Measurements from ENCODE around the gene ZSCAN5B.
A peak's percentile ranks its signal among the peaks of the same experiment; 100 is the strongest.

The ZSCAN5B gene

GRCh38 chr19:56144831-56145230, 52.8 kb downstream of the ZSCAN5B start:
- H3K9ac ChIP-seq (ENCODE audit: low read length), result no peak overlapping the region
- peaks cover 27% of the 10 kb centered on the region for H3K36me3 ChIP-seq (ENCODE audit: control insufficient read depth, insufficient read depth, low read length)
- no peaks in the 10 kb centered on the region for H3K9me3 ChIP-seq (ENCODE audit: control insufficient read depth, insufficient read depth, low read depth, low read length)
- no peak overlapping the region for H3K27ac ChIP-seq (ENCODE audit: low read depth, low read length)
- no peaks in the 10 kb centered on the region for H3K27me3 ChIP-seq (ENCODE audit: control insufficient read depth, insufficient read depth, low read length)
- peaks cover 18% of the 10 kb centered on the region for H3K4me1 ChIP-seq (ENCODE audit: control insufficient read depth, insufficient read depth, low read length)
- H3K4me3 ChIP-seq (ENCODE audit: low read depth, low read length), result no peak overlapping the region

DNA sequence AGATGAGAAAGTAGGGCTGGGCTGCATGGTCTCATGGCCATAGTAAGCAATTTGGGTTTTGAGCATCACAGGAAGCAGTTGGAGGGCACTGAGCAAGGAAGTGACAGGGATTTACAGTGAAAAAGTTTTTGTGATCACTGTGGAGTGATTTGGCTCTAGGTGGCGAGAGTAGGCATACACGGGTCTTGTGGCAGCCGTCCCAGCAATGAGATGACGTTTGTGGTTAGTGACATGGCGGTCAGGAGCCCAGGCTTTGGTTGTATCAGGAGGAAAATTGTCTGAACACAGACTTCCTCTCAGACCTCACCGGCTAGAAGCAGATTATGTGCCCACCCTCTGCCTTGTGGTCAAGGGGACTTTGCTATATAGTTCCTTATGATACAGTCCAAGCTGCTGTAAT, 53.2 kb downstream of the ZSCAN5B start:
- Histone ChIP-seq H3K27me3 (ENCODE audit: control insufficient read depth, insufficient read depth, low read length) (no peaks in the 10 kb centered on the region), H3K9me3 (ENCODE audit: control insufficient read depth, insufficient read depth, low read depth, low read length) (no peaks in the 10 kb centered on the region), H3K9ac (ENCODE audit: low read length) (no peak overlapping the region), H3K36me3 (ENCODE audit: control insufficient read depth, insufficient read depth, low read length) (peaks cover 23% of the 10 kb centered on the region), H3K4me1 (ENCODE audit: control insufficient read depth, insufficient read depth, low read length) (peaks cover 19% of the 10 kb centered on the region), H3K27ac (ENCODE audit: low read depth, low read length) (no peak overlapping the region), H3K4me3 (ENCODE audit: low read depth, low read length) (no peak overlapping the region)

DNA sequence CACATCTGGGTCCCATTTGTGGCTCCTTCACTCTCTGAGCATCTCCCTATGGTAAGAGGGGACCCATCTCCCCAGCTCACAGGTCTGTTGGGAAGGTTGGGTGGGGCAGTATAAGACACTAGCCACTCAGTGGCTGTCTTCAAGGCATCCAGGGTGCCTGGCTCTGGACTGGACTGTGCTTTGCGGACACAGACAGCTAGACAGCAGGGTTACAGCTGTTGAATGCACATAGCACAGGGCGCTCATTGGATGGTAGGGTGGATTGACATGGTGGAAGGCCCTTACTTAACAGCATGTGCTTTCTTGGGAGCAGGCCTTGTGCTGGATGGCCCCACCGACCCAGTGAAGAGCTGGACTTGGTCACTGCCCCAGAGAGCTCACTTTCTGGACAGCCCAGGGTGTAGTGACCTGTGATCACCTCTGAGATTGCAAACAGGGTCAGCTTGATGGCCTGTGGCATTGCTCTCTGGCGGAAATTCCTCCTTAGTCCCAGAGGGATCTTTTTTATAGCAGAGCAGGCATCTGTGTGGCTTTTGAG, 54.6 kb downstream of the ZSCAN5B start:
- no peak overlapping the region for H3K4me3 ChIP-seq (ENCODE audit: low read depth, low read length)
- no peaks in the 10 kb centered on the region for H3K27me3 ChIP-seq (ENCODE audit: control insufficient read depth, insufficient read depth, low read length)
- H3K4me1 ChIP-seq (ENCODE audit: control insufficient read depth, insufficient read depth, low read length), result peaks cover 19% of the 10 kb centered on the region
- H3K9ac ChIP-seq (ENCODE audit: low read length), result no peak overlapping the region
- peaks cover 14% of the 10 kb centered on the region for H3K36me3 ChIP-seq (ENCODE audit: control insufficient read depth, insufficient read depth, low read length)
- H3K27ac ChIP-seq (ENCODE audit: low read depth, low read length), result 0 out of 2 replicates have a peak overlapping the region, but pooled peaks have one; percentile 43
- no peaks in the 10 kb centered on the region for H3K9me3 ChIP-seq (ENCODE audit: control insufficient read depth, insufficient read depth, low read depth, low read length)

DNA sequence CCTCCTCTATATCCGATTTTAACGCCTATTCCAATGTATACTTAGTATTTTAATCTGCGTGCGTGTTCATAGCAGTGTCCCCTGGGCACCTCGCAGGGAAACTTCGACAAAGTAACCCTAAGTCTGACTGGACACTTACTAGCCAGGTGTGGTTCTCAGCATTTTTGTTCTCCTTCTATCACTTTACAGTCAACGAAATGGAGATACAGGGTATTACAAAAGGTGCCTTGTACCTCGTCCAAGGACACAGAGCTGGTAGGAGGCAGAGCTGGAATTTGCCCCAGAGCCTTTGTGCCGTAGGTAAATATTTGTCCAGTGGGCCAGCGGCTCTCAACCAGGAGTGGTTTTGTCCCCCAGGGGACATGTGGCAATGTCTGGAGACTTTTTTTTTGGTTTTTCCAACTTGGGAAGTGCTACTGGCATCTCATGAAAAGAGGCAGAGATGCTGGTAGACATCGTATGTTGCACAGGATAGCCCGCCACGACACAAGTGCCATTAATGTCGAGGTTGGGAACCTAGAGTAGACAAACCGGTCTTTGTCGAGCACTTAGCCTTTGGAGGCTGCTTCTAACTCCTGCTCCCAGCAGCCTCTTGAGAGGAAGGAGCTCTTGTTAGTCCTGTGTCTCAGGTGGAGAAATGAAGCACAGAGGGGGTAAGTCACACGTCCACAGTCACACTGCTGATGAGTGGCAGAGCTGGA, 55.3 kb downstream of the ZSCAN5B start:
- peak overlapping the region; percentile 45 for H3K9ac ChIP-seq (ENCODE audit: low read length)
- H3K27ac ChIP-seq (ENCODE audit: low read depth, low read length), result no peak overlapping the region
- peaks cover 23% of the 10 kb centered on the region for H3K4me1 ChIP-seq (ENCODE audit: control insufficient read depth, insufficient read depth, low read length)

GRCh38 chr19:56141417-56141993, 56.1 kb downstream of the ZSCAN5B start:
- H3K4me1 ChIP-seq (ENCODE audit: control insufficient read depth, insufficient read depth, low read length), result peaks cover 25% of the 10 kb centered on the region
- peak overlapping the region; percentile 45 for H3K9ac ChIP-seq (ENCODE audit: low read length)
- H3K9me3 ChIP-seq (ENCODE audit: control insufficient read depth, insufficient read depth, low read depth, low read length), result no peaks in the 10 kb centered on the region
- peaks cover 4% of the 10 kb centered on the region; the same call in 1 of the 2 replicates for H3K36me3 ChIP-seq (ENCODE audit: control insufficient read depth, insufficient read depth, low read length)
- peak overlapping the region; percentile 61 for H3K4me3 ChIP-seq (ENCODE audit: low read depth, low read length)
- H3K27me3 ChIP-seq (ENCODE audit: control insufficient read depth, insufficient read depth, low read length), result no peaks in the 10 kb centered on the region
- no peak overlapping the region for H3K27ac ChIP-seq (ENCODE audit: low read depth, low read length)

More for the DNA sequence above, 55.3 kb downstream of the ZSCAN5B start:
- Histone ChIP-seq H3K9me3 (ENCODE audit: control insufficient read depth, insufficient read depth, low read depth, low read length) (no peaks in the 10 kb centered on the region), H3K36me3 (ENCODE audit: control insufficient read depth, insufficient read depth, low read length) (peaks cover 7% of the 10 kb centered on the region), H3K4me3 (ENCODE audit: low read depth, low read length) (peak overlapping the region; percentile 61), H3K27me3 (ENCODE audit: control insufficient read depth, insufficient read depth, low read length) (no peaks in the 10 kb centered on the region)

DNA sequence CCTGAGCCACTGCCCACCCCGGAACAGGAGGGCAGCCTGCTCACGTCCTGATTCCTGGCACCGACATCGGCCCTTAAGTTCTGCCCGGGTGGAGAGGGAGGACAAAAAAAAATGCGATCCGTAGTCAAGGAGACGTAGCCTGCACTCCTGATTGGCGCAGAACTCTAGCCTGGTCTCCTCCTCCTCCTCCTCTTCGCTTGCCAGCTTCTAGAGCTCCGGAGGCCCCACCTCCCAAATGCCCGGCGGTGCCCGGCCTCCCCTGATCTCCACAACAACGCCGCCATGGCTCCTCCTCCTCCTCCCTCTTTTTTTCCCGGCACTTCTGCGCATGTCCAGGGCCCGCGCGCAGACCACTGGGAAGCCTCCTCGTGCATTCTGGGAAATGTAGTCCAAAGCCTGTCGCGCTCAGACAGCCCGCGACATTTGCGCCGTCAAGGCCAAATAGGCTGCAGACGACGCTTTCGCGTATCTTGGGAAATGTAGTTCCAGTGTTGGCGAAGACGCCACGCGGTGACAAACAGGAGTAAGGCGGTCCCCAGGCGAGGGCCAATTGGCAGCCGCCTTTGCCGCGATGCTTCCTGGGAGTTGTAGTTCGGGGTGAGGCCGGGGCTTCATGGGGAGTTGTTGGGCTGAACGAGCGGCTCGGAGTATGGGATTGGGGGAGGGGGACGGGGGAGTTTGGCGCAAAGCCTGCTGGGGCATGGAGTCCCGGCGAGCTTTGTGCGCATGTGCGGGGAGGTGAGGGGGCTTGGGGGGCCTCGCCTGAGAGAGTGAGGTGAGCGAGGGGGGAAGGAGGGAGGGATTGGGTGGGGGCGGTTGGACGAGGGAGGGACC, 56.8 kb downstream of the ZSCAN5B start, which contains the start of gene ZNF444:
TSS of gene ZNF444 (plus strand) at position 705 of the 834 bp plus-strand sequence. CDS start 5,625 bp downstream, outside the sequence.
- peak within 1 kb of the TSS; percentile 30; the same call in 1 of the 2 replicates for H3K27ac ChIP-seq (ENCODE audit: low read depth, low read length)
- peak within 1 kb of the TSS; percentile 61 for H3K4me3 ChIP-seq (ENCODE audit: low read depth, low read length)
- H3K36me3 ChIP-seq (ENCODE audit: control insufficient read depth, insufficient read depth, low read length), result peaks cover 4% of the 10 kb centered on the region; the same call in 1 of the 2 replicates
- no peaks in the 10 kb centered on the region for H3K9me3 ChIP-seq (ENCODE audit: control insufficient read depth, insufficient read depth, low read depth, low read length)
- peak within 1 kb of the TSS; percentile 74 for H3K9ac ChIP-seq (ENCODE audit: low read length)
- no peaks in the 10 kb centered on the region for H3K27me3 ChIP-seq (ENCODE audit: control insufficient read depth, insufficient read depth, low read length)
- H3K4me1 ChIP-seq (ENCODE audit: control insufficient read depth, insufficient read depth, low read length), result peaks cover 31% of the 10 kb centered on the region

DNA sequence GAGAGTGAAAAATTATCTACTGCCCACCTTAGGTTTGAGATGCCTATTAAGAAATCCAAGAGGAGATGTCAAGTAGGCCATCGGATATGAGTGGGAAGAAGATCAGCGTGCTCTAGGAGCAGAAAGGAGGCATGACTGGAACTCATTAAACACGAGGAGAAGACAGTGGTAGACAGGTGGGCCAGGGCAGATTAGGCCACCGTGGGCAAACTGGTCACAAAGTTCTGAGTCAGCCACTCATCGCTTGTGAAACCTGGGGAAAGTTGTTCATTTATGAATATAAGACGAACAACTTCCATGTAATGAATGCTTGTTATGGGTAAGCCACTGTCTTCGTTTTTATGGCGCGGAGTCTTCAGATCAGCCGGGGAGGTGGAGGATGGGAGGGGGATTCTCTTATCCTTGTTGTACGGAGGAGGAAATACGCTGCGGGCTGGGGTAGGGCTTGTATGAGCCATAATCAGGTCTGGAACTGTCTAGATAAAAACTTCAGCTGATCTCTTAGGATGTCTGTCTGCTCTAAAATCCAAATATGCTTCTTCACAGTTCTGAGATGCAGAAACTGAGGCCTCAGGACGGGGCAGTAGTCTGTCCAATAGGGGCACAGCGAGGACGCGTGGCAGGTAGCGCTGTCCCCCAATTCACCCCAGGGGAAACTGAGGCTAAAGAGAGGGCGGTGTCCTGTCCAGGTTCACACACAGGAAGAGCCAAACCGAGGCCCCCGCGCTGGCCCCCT, 57.6 kb downstream of the ZSCAN5B start:
- H3K27me3 ChIP-seq (ENCODE audit: control insufficient read depth, insufficient read depth, low read length), result no peaks in the 10 kb centered on the region
- no peaks in the 10 kb centered on the region for H3K9me3 ChIP-seq (ENCODE audit: control insufficient read depth, insufficient read depth, low read depth, low read length)
- H3K27ac ChIP-seq (ENCODE audit: low read depth, low read length), result no peak overlapping the region
- peaks cover 4% of the 10 kb centered on the region; the same call in 1 of the 2 replicates for H3K36me3 ChIP-seq (ENCODE audit: control insufficient read depth, insufficient read depth, low read length)
- no peak overlapping the region for H3K9ac ChIP-seq (ENCODE audit: low read length)
- peaks cover 37% of the 10 kb centered on the region for H3K4me1 ChIP-seq (ENCODE audit: control insufficient read depth, insufficient read depth, low read length)
- H3K4me3 ChIP-seq (ENCODE audit: low read depth, low read length), result peak overlapping the region; percentile 61
